Spleen (tissue), 11 donors: ENCODE measurements around the gene LRRC75A. TPM values are rescaled to one million over a fixed set of nuclear protein-coding genes. Genes with fewer than 3 reads are reported as not detected.
A peak's percentile ranks its signal among the peaks of the same experiment; 100 is the strongest.

ENCODE experiments used
- DNase-seq: peaks from one replicate; pipeline ENCODE4 v3.0.0-alpha.2; 2020
- H3K27ac ChIP-seq, 8 donors: fragments of 200-600 bp; sonication (generic) in 7 of 8; 1 replicate in 4 of 8; 2 replicates in 4 of 8; pipeline versions ENCODE4 v1.5.0 to v1.8.0; 2016 to 2021; ENCODE audit warnings: inconsistent platforms in 4 of 8, mild to moderate bottlenecking in 4 of 8, moderate library complexity in 1 of 8
- H3K27me3 ChIP-seq, 7 donors: fragments of 200-600 bp; sonication (generic) in 6 of 7; replicated peaks in 1 of 7; 1 replicate in 4 of 7; 2 replicates in 3 of 7; pipeline versions ENCODE4 v1.5.0 to v1.8.0; 2016 to 2021; ENCODE audit warnings: inconsistent platforms in 3 of 7, mild to moderate bottlenecking in 1 of 7
- H3K36me3 ChIP-seq, 6 donors: fragments of 200-600 bp; sonication (generic) in 5 of 6; 1 replicate in 4 of 6; 2 replicates in 2 of 6; pipeline versions ENCODE4 v1.5.0 to v1.8.0; 2016 to 2021; ENCODE audit warnings: inconsistent platforms in 2 of 6
- H3K4me1 ChIP-seq, 6 donors: fragments of 200-600 bp; sonication (generic) in 5 of 6; 1 replicate in 3 of 6; 2 replicates in 3 of 6; pipeline versions ENCODE4 v1.5.0 to v1.8.0; 2016 to 2021; ENCODE audit warnings: inconsistent platforms in 3 of 6
- H3K4me3 ChIP-seq, 8 donors: fragments of 200-600 bp; sonication (generic) in 7 of 8; 1 replicate in 4 of 8; 2 replicates in 4 of 8; pipeline versions ENCODE4 v1.5.0 to v1.8.0; 2016 to 2021; ENCODE audit warnings: inconsistent platforms in 4 of 8, mild to moderate bottlenecking in 4 of 8, moderate library complexity in 2 of 8
- H3K9me3 ChIP-seq, 8 donors: fragments of 200-600 bp; sonication (generic) in 7 of 8; 1 replicate in 4 of 8; 2 replicates in 4 of 8; pipeline versions ENCODE4 v1.5.0 to v1.8.0; 2016 to 2021; ENCODE audit warnings: inconsistent platforms in 4 of 8
- CTCF ChIP-seq, 11 experiments: fragments of 200-600 bp in 7 of 11; fragments of 450-650 bp in 4 of 11; sonication (generic) in 4 of 11; IDR thresholded peaks in 8 of 11; conservative IDR thresholded peaks in 3 of 11; 1 replicate in 7 of 11; 2 replicates in 4 of 11; pipeline versions ENCODE4 v1.4.0 to v1.8.0; 2016 to 2021; ENCODE audit warnings: antibody characterized with exemption in 11 of 11, inconsistent platforms in 4 of 11, mild to moderate bottlenecking in 1 of 11
- POLR2A ChIP-seq, 3 donors: fragments of 450-650 bp; IDR thresholded peaks; one replicate each; pipeline ENCODE4 v1.5.1; 2017; ENCODE audit warnings: antibody characterized with exemption in 3 of 3, mild to moderate bottlenecking in 1 of 3
- POLR2AphosphoS5 ChIP-seq, 3 donors: sonication (generic); formaldehyde crosslinking; IDR thresholded peaks; one replicate each; pipeline ENCODE4 v1.5.1; 2017; ENCODE audit warnings: antibody characterized with exemption in 3 of 3
- WGBS, 5 donors: extraction: QIAGEN DNeasy Blood & Tissue Kit in 3 of 5; methylation state at CpG; one replicate each; pipeline versions ENCODE4 v1.1.5 to v1.1.7; 2013 to 2018; 5-methylcytosine and 5-hydroxymethylcytosine counted together
- intact Hi-C: fragments of 100-400 bp; cut with DNase I; formaldehyde crosslinking; loops from one replicate; pipeline ENCODE4 v1.15.0; 2023; ENCODE audit warnings: low total_unique reads
- polyA plus RNA-seq, 3 donors: library from polyadenylated mRNA; stranded (reverse); fragments of 200-250 nt; gene quantifications; one replicate each; pipeline ENCODE4 v1.2.1, GENCODE V29; 2013
- total RNA-seq, 7 donors: library from RNA; depleted of rRNA in 3 of 7; stranded (reverse); fragments of >200 nt in 3 of 7; fragmentation: NEBNext Ultra II Directional in 4 of 7; extraction: Animal tissue kit (Norgen Biotek cat#: 25700) in 4 of 7; gene quantifications; one replicate each; pipeline versions ENCODE4 v1.1.0 to v1.2.1, GENCODE V29; 2016 to 2021
- donor health status: healthy with polysubstance abuse.
- donor health status: DM: no; HTN: no; CAD: no; lungs with moderate emphysema.
- donor health status: DM: no; HTN: no; CAD: no.
- donor health status: Bipolar disorder and iron deficiency.
- donor health status: healthy.
- donor health status: DM: no; HTN: no; CAD: no.
- donor health status: DM: yes; HTN: yes; CAD: no.

Gene LRRC75A
- total and polyA plus RNA-seq, 10 donors = 4.2 to 26.4 (median 19.3) TPM

- DNase-seq = no peak
- intact Hi-C loops = no loop called here
- Histone ChIP-seq H3K9me3 (no peaks in the 10 kb centered on the region), H3K4me3 (peak overlapping the region; percentile 82 to 96 (median 89)), H3K27me3 (no peaks in the 10 kb centered on the region), H3K36me3 (peaks cover 0 to 56% (median 42%) of the 10 kb centered on the region in 6 donors), H3K27ac (peak overlapping the region; percentile 84 to 96 (median 92)), H3K4me1 (peaks cover 21 to 66% (median 59%) of the 10 kb centered on the region in 6 donors)
- TF ChIP-seq POLR2A (IDR thresholded peaks at IDR 0.05) (no peak), POLR2AphosphoS5 (IDR thresholded peaks at IDR 0.05) (peak in 1 of 3 donors; percentile 4), CTCF (IDR thresholded peaks at IDR 0.05 in 8 of 11, conservative IDR thresholded peaks at IDR 0.05 in 3 of 11) (no peak)
- WGBS, 5 donors = 4 to 11% (median 7%) methylated on average over 10 of the region's 10 CpGs
These were observed 52.1 kb downstream of the LRRC75A start for GRCh38 chr17:16439811-16440351.

GRCh38 chr17:16439303-16439791 is 52.6 kb downstream of the LRRC75A start:
- H3K36me3 ChIP-seq = peaks cover 0 to 51% (median 37%) of the 10 kb centered on the region in 6 donors
- no peaks in the 10 kb centered on the region for H3K9me3 ChIP-seq
- no peak for DNase-seq
- intact Hi-C loops = no loop called here
- peak overlapping the region; percentile 82 to 96 (median 89) for H3K4me3 ChIP-seq
- WGBS, 5 donors = 0 to 1% (median 0%) methylated on average over 23 to 25 of the region's 25 CpGs
- TF ChIP-seq POLR2A (IDR thresholded peaks at IDR 0.05) (no peak), POLR2AphosphoS5 (IDR thresholded peaks at IDR 0.05) (no peak), CTCF (IDR thresholded peaks at IDR 0.05 in 8 of 11, conservative IDR thresholded peaks at IDR 0.05 in 3 of 11) (no peak)
- peaks cover 21 to 60% (median 53%) of the 10 kb centered on the region in 6 donors for H3K4me1 ChIP-seq
- H3K27me3 ChIP-seq = no peaks in the 10 kb centered on the region
- H3K27ac ChIP-seq = peak overlapping the region; percentile 84 to 96 (median 92)

- Histone ChIP-seq H3K4me3 (peak overlapping the region; percentile 82 to 96 (median 89)), H3K27ac (peak overlapping the region; percentile 84 to 96 (median 92)), H3K9me3 (no peaks in the 10 kb centered on the region), H3K27me3 (no peaks in the 10 kb centered on the region), H3K4me1 (peaks cover 21 to 54% (median 47%) of the 10 kb centered on the region in 6 donors), H3K36me3 (peaks cover 0 to 48% (median 32%) of the 10 kb centered on the region in 6 donors)
- intact Hi-C loops = no loop called here
- peak; percentile 96 for DNase-seq
- WGBS, 5 donors = 0 to 1% (median 1%) methylated on average over 31 to 46 of the region's 46 CpGs
- no peak for TF ChIP-seq CTCF (IDR thresholded peaks at IDR 0.05 in 8 of 11, conservative IDR thresholded peaks at IDR 0.05 in 3 of 11)
- peak in 1 of 3 donors; percentile 33 for TF ChIP-seq POLR2A (IDR thresholded peaks at IDR 0.05)
- TF ChIP-seq POLR2AphosphoS5 (IDR thresholded peaks at IDR 0.05) = peak; percentile 89 to 90 (median 90)
These were observed 53.3 kb downstream of the LRRC75A start for GRCh38 chr17:16438557-16439302.

- no peak for TF ChIP-seq POLR2A (IDR thresholded peaks at IDR 0.05)
These were observed 53.8 kb downstream of the LRRC75A start for GRCh38 chr17:16438173-16438556.

More at GRCh38 chr17:16438173-16438556, 53.8 kb downstream of the LRRC75A start:
- peaks cover 21 to 48% (median 42%) of the 10 kb centered on the region in 6 donors for H3K4me1 ChIP-seq
- DNase-seq = no peak
- no peaks in the 10 kb centered on the region for H3K27me3 ChIP-seq
- H3K9me3 ChIP-seq = no peaks in the 10 kb centered on the region
- H3K36me3 ChIP-seq = peaks cover 0 to 48% (median 28%) of the 10 kb centered on the region in 6 donors
- WGBS, 5 donors = 12 to 18% (median 15%) methylated on average over 8 of the region's 8 CpGs
- intact Hi-C loops = no loop called here
- peak overlapping the region; percentile 82 to 96 (median 89) for H3K4me3 ChIP-seq
- peak overlapping the region; percentile 58 to 96 (median 92) for H3K27ac ChIP-seq
